Endothelial cell (in vitro differentiated cells): ENCODE data around the gene ATP1A4. TPM values are rescaled to one million over a fixed set of nuclear protein-coding genes. Genes with fewer than 3 reads are reported as not detected.

Experiments
- DNase-seq: peaks from one replicate; pipeline ENCODE4 v3.0.0; 2021; ENCODE audit warnings: low spot score
- H3K27ac Mint-ChIP-seq: one replicate; pipeline ENCODE4 v1.8.0; 2021; ENCODE audit warnings: mixed read lengths, inconsistent platforms; ENCODE audit not compliant: unreplicated experiment
- H3K27me3 Mint-ChIP-seq: one replicate; pipeline ENCODE4 v1.8.0; 2021; ENCODE audit warnings: mild to moderate bottlenecking, moderate library complexity, mixed read lengths, inconsistent platforms; ENCODE audit not compliant: unreplicated experiment
- H3K36me3 Mint-ChIP-seq: one replicate; pipeline ENCODE4 v1.8.0; 2021; ENCODE audit warnings: mild to moderate bottlenecking, low read depth, mixed read lengths, inconsistent platforms; ENCODE audit not compliant: unreplicated experiment
- H3K4me1 Mint-ChIP-seq: one replicate; pipeline ENCODE4 v1.8.0; 2021; ENCODE audit warnings: mild to moderate bottlenecking, mixed read lengths, inconsistent platforms; ENCODE audit not compliant: unreplicated experiment
- H3K4me3 Mint-ChIP-seq: one replicate; pipeline ENCODE4 v1.8.0; 2021; ENCODE audit warnings: mild to moderate bottlenecking, mixed read lengths, inconsistent platforms; ENCODE audit not compliant: unreplicated experiment
- H3K9me3 Mint-ChIP-seq: one replicate; pipeline ENCODE4 v1.8.0; 2021; ENCODE audit warnings: mixed read lengths, inconsistent platforms; ENCODE audit not compliant: unreplicated experiment
- CTCF ChIP-seq: fragments of 200-600 bp; sonication (generic); IDR thresholded peaks from one replicate; pipeline ENCODE4 v1.5.0; 2021; ENCODE audit warnings: antibody characterized with exemption; ENCODE audit not compliant: unreplicated experiment
- total RNA-seq: library from RNA; stranded (reverse); fragmentation: NEBNext Ultra II Directional; extraction: Animal tissue kit (Norgen Biotek cat#: 25700); gene quantifications from one replicate; pipeline ENCODE4 v1.2.1, GENCODE V29; 2021; ENCODE audit not compliant: unreplicated experiment

ATP1A4 gene
- total RNA-seq, 1 donor from 2014 or later, result not detected

DNA sequence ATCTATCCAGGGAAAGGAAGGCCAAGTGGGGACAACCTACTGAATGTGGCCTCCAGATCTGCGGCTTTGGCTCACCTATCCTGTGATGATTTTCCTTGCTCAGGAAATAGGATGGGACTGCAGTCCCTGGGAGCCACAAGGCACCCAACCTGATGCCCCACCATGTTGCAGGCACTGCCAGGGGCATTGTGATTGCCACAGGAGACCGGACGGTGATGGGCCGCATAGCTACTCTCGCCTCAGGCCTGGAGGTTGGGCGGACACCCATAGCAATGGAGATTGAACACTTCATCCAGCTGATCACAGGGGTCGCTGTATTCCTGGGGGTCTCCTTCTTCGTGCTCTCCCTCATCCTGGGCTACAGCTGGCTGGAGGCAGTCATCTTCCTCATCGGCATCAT is 24.0 kb upstream of the ATP1A4 start:
- Mint-ChIP-seq H3K36me3 (no peaks in the 10 kb centered on the region), H3K27ac (no peak overlapping the region), H3K4me3 (no peak overlapping the region), H3K4me1 (no peaks in the 10 kb centered on the region), H3K9me3 (no peaks in the 10 kb centered on the region), H3K27me3 (peaks cover 6% of the 10 kb centered on the region)
- DNase-seq, result no peak
- TF ChIP-seq CTCF, result no peak

- Mint-ChIP-seq H3K27ac (no peak overlapping the region), H3K9me3 (no peaks in the 10 kb centered on the region), H3K27me3 (peaks cover 6% of the 10 kb centered on the region), H3K36me3 (no peaks in the 10 kb centered on the region), H3K4me3 (no peak overlapping the region), H3K4me1 (no peaks in the 10 kb centered on the region)
- no peak for TF ChIP-seq CTCF
- DNase-seq, result no peak
Measured at GRCh38 chr1:160127865-160128523, 23.4 kb upstream of the ATP1A4 start.

- DNase-seq, result no peak
- no peaks in the 10 kb centered on the region for H3K36me3 Mint-ChIP-seq
- TF ChIP-seq CTCF, result no peak
- H3K9me3 Mint-ChIP-seq, result no peaks in the 10 kb centered on the region
- peaks cover 6% of the 10 kb centered on the region for H3K27me3 Mint-ChIP-seq
- no peak overlapping the region for H3K4me3 Mint-ChIP-seq
- no peak overlapping the region for H3K27ac Mint-ChIP-seq
- no peaks in the 10 kb centered on the region for H3K4me1 Mint-ChIP-seq
Measured at GRCh38 chr1:160128636-160129035, 22.8 kb upstream of the ATP1A4 start.

GRCh38 chr1:160129046-160129445 is 22.4 kb upstream of the ATP1A4 start:
- Mint-ChIP-seq H3K4me1 (no peaks in the 10 kb centered on the region), H3K27ac (no peak overlapping the region), H3K27me3 (peaks cover 6% of the 10 kb centered on the region), H3K4me3 (no peak overlapping the region), H3K9me3 (no peaks in the 10 kb centered on the region), H3K36me3 (no peaks in the 10 kb centered on the region)
- no peak for DNase-seq
- TF ChIP-seq CTCF, result no peak

GRCh38 chr1:160129558-160129957 is 21.8 kb upstream of the ATP1A4 start:
- Mint-ChIP-seq H3K36me3 (no peaks in the 10 kb centered on the region), H3K27me3 (peaks cover 6% of the 10 kb centered on the region), H3K4me1 (no peaks in the 10 kb centered on the region), H3K4me3 (no peak overlapping the region), H3K27ac (no peak overlapping the region), H3K9me3 (no peaks in the 10 kb centered on the region)
- no peak for DNase-seq
- no peak for TF ChIP-seq CTCF
